K562 (cell line): Measurements from ENCODE around the gene ENTPD6. TPM values are rescaled to one million over a fixed set of nuclear protein-coding genes. Genes with fewer than 3 reads are reported as not detected.

ENCODE experiments used
- ARID1B ChIP-seq: fragments of 450-650 bp; IDR thresholded peaks from 2 replicates; pipeline ENCODE4 v1.6.1; 2016; ENCODE audit warnings: antibody characterized with exemption, mild to moderate bottlenecking, inconsistent platforms
- CBX2 ChIP-seq: fragments of 200-600 bp; sonication (generic); IDR thresholded peaks from one replicate; pipeline ENCODE4 v1.6.1; 2012; ENCODE audit warnings: mild to moderate bottlenecking, low read length, inconsistent platforms; ENCODE audit not compliant: insufficient read depth, poor library complexity, severe bottlenecking
- CHD1 ChIP-seq: fragments of 200-600 bp; sonication (generic); IDR thresholded peaks from one replicate; pipeline ENCODE4 v1.6.1; 2012; ENCODE audit warnings: mild to moderate bottlenecking, moderate library complexity, low read length, inconsistent platforms
- CREBBP ChIP-seq: IDR thresholded peaks from one replicate; pipeline ENCODE4 v1.6.1; 2012; ENCODE audit warnings: low read depth, mild to moderate bottlenecking, control low read depth, inconsistent platforms, low read length
- DMBX1 ChIP-seq: fragments of 250-450 bp; sonication (Bioruptor Pico); IDR thresholded peaks from 2 replicates; pipeline ENCODE4 v1.8.0; 2022; ENCODE audit warnings: inconsistent platforms, mild to moderate bottlenecking, moderate library complexity, borderline replicate concordance
- EP400 ChIP-seq: fragments of 450-650 bp; IDR thresholded peaks from 2 replicates; pipeline ENCODE4 v1.6.1; 2017; ENCODE audit warnings: antibody characterized with exemption, mild to moderate bottlenecking, moderate library complexity
- ESRRA ChIP-seq: fragments of 450-650 bp; IDR thresholded peaks from 2 replicates; pipeline ENCODE4 v1.6.1; 2014; ENCODE audit warnings: low read depth, mild to moderate bottlenecking, moderate library complexity, borderline replicate concordance
- ESRRB ChIP-seq: fragments of 250-450 bp; sonication (Bioruptor Pico); IDR thresholded peaks from 2 replicates; pipeline ENCODE4 v1.5.0; 2020; ENCODE audit warnings: mild to moderate bottlenecking, moderate library complexity, borderline replicate concordance
- LEF1 ChIP-seq: fragments of 450-650 bp; IDR thresholded peaks from 2 replicates; pipeline ENCODE4 v1.6.1; 2016; ENCODE audit warnings: mild to moderate bottlenecking
- MAX ChIP-seq: sonication (generic); formaldehyde crosslinking; IDR thresholded peaks from 2 replicates; pipeline ENCODE4 v1.9.0; 2022; ENCODE audit warnings: mild to moderate bottlenecking, missing genetic modification reagents
- MCM7 ChIP-seq, 2 experiments: fragments of 450-650 bp; IDR thresholded peaks; 2 replicates each; pipeline ENCODE4 v1.6.1; 2016 to 2018
- NFRKB ChIP-seq: fragments of 450-650 bp; IDR thresholded peaks from 2 replicates; pipeline ENCODE4 v1.6.1; 2016; ENCODE audit warnings: low read depth
- POLR3G ChIP-seq: IDR thresholded peaks from 2 replicates; pipeline ENCODE4 v1.6.1; 2011; ENCODE audit not compliant: insufficient read length, insufficient replicate concordance; ENCODE audit errors: extremely low read depth
- SOX6 ChIP-seq: fragments of 450-650 bp; IDR thresholded peaks from 2 replicates; pipeline ENCODE4 v1.6.1; 2014; ENCODE audit warnings: mild to moderate bottlenecking
- SRSF9 ChIP-seq: fragments of 200-400 bp; formaldehyde crosslinking; IDR thresholded peaks from 2 replicates; pipeline ENCODE4 v1.6.1; 2017; ENCODE audit warnings: low read depth, low read length, borderline replicate concordance
- VEZF1 ChIP-seq: fragments of 200-800 bp; sonication (Bioruptor generic); IDR thresholded peaks from 2 replicates; pipeline ENCODE4 v1.6.1; 2017; ENCODE audit warnings: missing genetic modification characterization, missing compliant biosample characterization
- ZNF24 ChIP-seq: fragments of 450-650 bp; IDR thresholded peaks from 2 replicates; pipeline ENCODE4 v1.6.1; 2016
- ZNF57 ChIP-seq: fragments of 450-650 bp; formaldehyde crosslinking; IDR thresholded peaks from 2 replicates; pipeline ENCODE4 v1.4.0; 2020; ENCODE audit warnings: mild to moderate bottlenecking, moderate library complexity
- polyA plus RNA-seq, 8 experiments: library from polyadenylated mRNA; depleted of rRNA in 4 of 8; stranded (reverse) in 5 of 8; unstranded in 3 of 8; fragments of >200 nt; fragmentation: Nextera tagmentation in 2 of 8; fragmentation: Illumina TruSeq in 1 of 8; extraction: Ambion mirVana in 2 of 8; extraction: Trizol in 1 of 8; gene quantifications; 2 replicates each; pipeline versions ENCODE4 v1.2.1 to v1.2.3, GENCODE V29; 2011 to 2014; ENCODE audit warnings: inconsistent platforms in 1 of 8, missing spikeins in 1 of 8
- total RNA-seq, 7 experiments: library from RNA; depleted of rRNA in 6 of 7; stranded (reverse); fragments of >200 nt in 6 of 7; fragmentation: Illumina TruSeq in 2 of 7; extraction: Trizol in 2 of 7; gene quantifications; 2 replicates each; pipeline versions ENCODE4 v1.2.1 to v1.2.3, GENCODE V29; 2011 to 2021; ENCODE audit warnings: low replicate concordance in 1 of 7

The ENTPD6 gene
- total and polyA plus RNA-seq, 9 of the 15 experiments (the other 6 are each of a cell fraction or from before 2014, with no cell fraction given), result 0.82 to 36.8 (median 22.4) TPM

GRCh38 chr20:25237610-25238318, 42.3 kb downstream of the ENTPD6 start (continued):
- TF ChIP-seq DMBX1, result 0 out of 2 replicates have a peak, but pooled peaks have one; percentile 45
- TF ChIP-seq LEF1, result peak; percentile 52; the same call in 1 of the 2 replicates
- TF ChIP-seq ZNF57 (CRISPR knock-in tag), result no peak
- 0 out of 2 replicates have a peak, but pooled peaks have one; percentile 25 for TF ChIP-seq ESRRA
- TF ChIP-seq SOX6, result peak; percentile 61; the same call in 1 of the 2 replicates
- no peak for TF ChIP-seq POLR3G
- TF ChIP-seq ARID1B, result peak; percentile 88
- peak; percentile 45 for TF ChIP-seq VEZF1
- no peak for TF ChIP-seq CHD1
- peak; percentile 65; the same call in 1 of the 2 replicates for TF ChIP-seq MAX
- no peak for TF ChIP-seq CREBBP
- no peak for TF ChIP-seq CBX2
- TF ChIP-seq SRSF9, result no peak
- no peak for TF ChIP-seq ESRRB (CRISPR knock-in tag)
- no peak for TF ChIP-seq MCM7 (IDR thresholded peaks at IDR 0.05)
- TF ChIP-seq ZNF24, result 0 out of 2 replicates have a peak, but pooled peaks have one; percentile 22
- TF ChIP-seq EP400, result peak; percentile 82
- peak; percentile 87; the same call in 1 of the 2 replicates for TF ChIP-seq NFRKB
